Body of pancreas (tissue), 4 donors: ENCODE data around the gene IREB2. TPM values are rescaled to one million over a fixed set of nuclear protein-coding genes. Genes with fewer than 3 reads are reported as not detected.
"Not testable (repeated sequence)": the region's sequence is repeated elsewhere in the genome, so short reads cannot be mapped to it uniquely, and the experiment has no call there.

ENCODE experiments used
- ATAC-seq: fragments of 150-250 bp; one replicate; pipeline ENCODE4 v1.9.1; 2016
- DNase-seq, 4 donors: peaks; one replicate each; pipeline ENCODE4 v3.0.0-alpha.2; 2019
- H3K27ac ChIP-seq, 4 donors: fragments of 200-600 bp; sonication (generic); 1 replicate in 3 of 4; 2 replicates in 1 of 4; pipeline versions ENCODE4 v1.5.1 to v1.6.1; 2016 to 2019; ENCODE audit warnings: mild to moderate bottlenecking in 1 of 4, mixed read lengths in 1 of 4, moderate library complexity in 1 of 4
- H3K27me3 ChIP-seq, 2 donors: fragments of 200-600 bp; sonication (generic); one replicate each; pipeline ENCODE4 v1.6.0; 2016; ENCODE audit warnings: mild to moderate bottlenecking in 1 of 2
- H3K36me3 ChIP-seq, 2 donors: fragments of 200-600 bp; sonication (generic); replicated peaks in 1 of 2; 2 replicates each; pipeline ENCODE4 v1.5.1; 2016; ENCODE audit warnings: low read depth in 2 of 2; ENCODE audit not compliant: insufficient read depth in 1 of 2
- H3K4me1 ChIP-seq: fragments of 200-600 bp; sonication (generic); one replicate; pipeline ENCODE4 v1.6.0; 2016
- H3K4me3 ChIP-seq, 2 donors: fragments of 200-600 bp; sonication (generic); 1 replicate in 1 of 2; 2 replicates in 1 of 2; pipeline ENCODE4 v1.5.1; 2016 to 2019
- H3K9me3 ChIP-seq, 3 donors: fragments of 200-600 bp; sonication (generic); 1 replicate in 2 of 3; 2 replicates in 1 of 3; pipeline ENCODE4 v1.5.1; 2016
- CTCF ChIP-seq, 7 experiments: fragments of 450-650 bp in 4 of 7; fragments of 200-600 bp in 3 of 7; sonication (generic) in 3 of 7; IDR thresholded peaks; one replicate each; pipeline ENCODE4 v1.5.1; 2016 to 2019; ENCODE audit warnings: antibody characterized with exemption in 7 of 7
- POLR2A ChIP-seq, 3 donors: fragments of 450-650 bp; IDR thresholded peaks; one replicate each; pipeline ENCODE4 v1.6.1; 2016; ENCODE audit warnings: antibody characterized with exemption in 3 of 3, mild to moderate bottlenecking in 2 of 3
- WGBS, 2 donors: methylation state at CpG; one replicate each; pipeline ENCODE4 v1.1.5; 2017; 5-methylcytosine and 5-hydroxymethylcytosine counted together
- intact Hi-C: fragments of 100-400 bp; cut with DNase I; formaldehyde crosslinking; loops from one replicate; pipeline ENCODE4 v1.15.1; 2023
- total RNA-seq, 2 donors: library from RNA; depleted of rRNA; stranded (reverse); fragments of >200 nt; gene quantifications; one replicate each; pipeline ENCODE4 v1.1.0, GENCODE V29; 2016

Gene IREB2
- total RNA-seq, 2 donors from 2014 or later = 16.2 to 31.9 TPM

DNA sequence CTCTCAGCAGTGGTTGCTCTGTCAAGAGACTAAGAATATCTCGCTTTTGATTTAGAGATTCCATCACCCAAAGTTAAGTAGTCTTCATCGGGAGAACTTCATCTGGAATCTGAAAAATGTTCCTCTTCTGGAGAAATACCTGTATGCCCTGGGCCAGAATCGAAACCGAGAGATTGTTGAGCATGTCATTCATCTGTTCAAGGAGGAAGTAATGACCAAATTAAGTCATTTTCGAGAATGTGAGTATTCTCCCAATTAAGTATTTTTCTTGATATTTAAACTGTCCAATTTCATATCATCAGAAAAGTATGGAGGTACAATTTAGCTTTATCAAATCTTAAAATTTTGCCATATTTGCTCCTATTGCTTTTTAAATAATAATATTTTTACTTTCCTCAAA is 89.3 kb downstream of the IREB2 start:
- WGBS, 2 donors = 86 to 90% methylated on average over 5 of the region's 5 CpGs
- H3K9me3 ChIP-seq = no peaks in the 10 kb centered on the region
- no peaks in the 10 kb centered on the region for H3K27me3 ChIP-seq
- ATAC-seq (no peak), DNase-seq (no peak)
- H3K4me1 ChIP-seq = no peaks in the 10 kb centered on the region
- H3K36me3 ChIP-seq = no peaks in the 10 kb centered on the region
- no peak for TF ChIP-seq CTCF (IDR thresholded peaks at IDR 0.05)
- no peak for TF ChIP-seq POLR2A (IDR thresholded peaks at IDR 0.05)
- intact Hi-C loops = no loop called here
- H3K4me3 ChIP-seq = no peak overlapping the region
- no peak overlapping the region for H3K27ac ChIP-seq

- Histone ChIP-seq H3K36me3 (no peaks in the 10 kb centered on the region), H3K27ac (no peak overlapping the region), H3K4me1 (no peaks in the 10 kb centered on the region), H3K27me3 (no peaks in the 10 kb centered on the region), H3K4me3 (no peak overlapping the region), H3K9me3 (no peaks in the 10 kb centered on the region)
- intact Hi-C loops = no loop called here
- TF ChIP-seq POLR2A (IDR thresholded peaks at IDR 0.05) = no peak
- TF ChIP-seq CTCF (IDR thresholded peaks at IDR 0.05) = no peak
- 40 to 48% methylated on average over 2 of the region's 2 CpGs for WGBS, 2 donors
- no peak for ATAC-seq
- DNase-seq = no peak
These were observed 95.3 kb downstream of the IREB2 start for GRCh38 chr15:78533331-78533730.

DNA sequence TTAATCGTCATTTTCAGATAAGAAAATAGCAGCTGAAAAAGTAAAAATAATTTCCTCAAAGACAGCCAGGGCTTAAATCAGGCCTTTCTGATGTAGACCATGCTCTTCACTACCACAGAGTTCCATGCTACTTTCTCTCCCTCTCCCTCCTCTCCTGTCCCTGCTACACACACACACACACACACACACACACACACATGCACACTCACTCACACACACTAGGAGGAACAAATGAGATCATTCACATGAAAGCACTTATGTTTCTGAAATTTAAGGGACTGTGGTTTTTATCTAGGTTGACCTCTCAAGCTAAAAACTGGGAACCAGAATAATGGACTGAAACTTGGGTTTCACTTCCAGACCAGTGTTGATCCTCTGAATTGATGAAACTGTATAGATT is 98.1 kb downstream of the IREB2 start:
- no peak for ATAC-seq
- Histone ChIP-seq H3K9me3 (no peaks in the 10 kb centered on the region), H3K4me3 (no peak overlapping the region), H3K36me3 (no peaks in the 10 kb centered on the region), H3K4me1 (no peaks in the 10 kb centered on the region), H3K27ac (no peak overlapping the region), H3K27me3 (no peaks in the 10 kb centered on the region)
- TF ChIP-seq CTCF (IDR thresholded peaks at IDR 0.05) (no peak), POLR2A (IDR thresholded peaks at IDR 0.05) (no peak)
- intact Hi-C loops = no loop called here
- DNase-seq = no peak
- 66 to 75% methylated on average over 1 of the region's 1 CpG for WGBS, 2 donors

DNA sequence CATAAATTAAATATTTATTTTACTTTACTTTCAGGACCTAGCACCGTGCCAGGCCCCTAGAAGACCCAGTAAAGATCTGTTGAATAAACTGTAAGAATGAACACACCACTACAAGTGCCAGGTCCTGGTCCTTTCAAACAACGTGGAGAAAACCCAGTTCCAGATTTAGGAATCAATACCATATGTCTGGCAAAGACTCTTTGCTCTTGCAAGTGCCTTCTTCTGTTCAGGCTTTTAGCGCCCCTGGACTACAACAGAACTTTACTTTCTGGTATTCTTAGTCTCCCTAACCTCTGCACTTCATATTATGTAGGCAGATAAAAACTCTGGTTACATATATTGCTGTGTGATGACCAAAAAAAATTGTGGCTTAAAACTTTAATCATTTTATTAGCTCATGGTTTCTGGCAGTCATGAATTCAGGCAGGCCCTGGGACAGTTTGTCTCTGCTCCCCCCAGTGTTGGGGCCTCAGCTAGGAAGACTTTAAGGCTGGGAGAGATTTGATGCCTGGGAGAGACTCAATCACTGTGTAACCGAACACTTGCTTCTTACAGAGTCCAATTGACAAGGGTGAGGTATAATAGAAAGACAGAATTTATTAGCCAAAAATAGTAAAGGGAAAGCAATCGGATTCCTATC is 99.4 kb downstream of the IREB2 start:
- no peak for TF ChIP-seq POLR2A (IDR thresholded peaks at IDR 0.05)
- H3K27me3 ChIP-seq = no peaks in the 10 kb centered on the region
- H3K4me3 ChIP-seq = no peak overlapping the region
- DNase-seq (no peak), ATAC-seq (no peak)
- no peak overlapping the region for H3K27ac ChIP-seq
- intact Hi-C loops = no loop called here
- WGBS, 2 donors = 73 to 76% methylated on average over 5 of the region's 5 CpGs
- no peaks in the 10 kb centered on the region for H3K36me3 ChIP-seq
- peaks cover 10% of the 10 kb centered on the region for H3K4me1 ChIP-seq
- no peaks in the 10 kb centered on the region for H3K9me3 ChIP-seq

GRCh38 chr15:78538358-78538757 is 100.3 kb downstream of the IREB2 start:
- no peak for TF ChIP-seq POLR2A (IDR thresholded peaks at IDR 0.05)
- no peak for TF ChIP-seq CTCF (IDR thresholded peaks at IDR 0.05)
- intact Hi-C loops = no loop called here
- no peak overlapping the region for H3K27ac ChIP-seq

GRCh38 chr15:78539464-78540140 is 101.6 kb downstream of the IREB2 start:
- H3K27ac ChIP-seq = peak overlapping the region; percentile 81 to 97 (median 90)
- H3K27me3 ChIP-seq, ATAC-seq, H3K9me3 ChIP-seq, H3K36me3 ChIP-seq, intact Hi-C loops: not testable (repeated sequence)
- H3K4me1 ChIP-seq = peaks cover 10% of the 10 kb centered on the region
- peak in 2 of 4 donors; percentile 10 to 14 for DNase-seq
- peak overlapping the region; percentile 68 to 97 for H3K4me3 ChIP-seq
- 67 to 71% methylated on average over 12 to 18 of the region's 18 CpGs for WGBS, 2 donors

More at GRCh38 chr15:78538358-78538757, 100.3 kb downstream of the IREB2 start:
- H3K9me3 ChIP-seq = no peaks in the 10 kb centered on the region
- H3K27me3 ChIP-seq = no peaks in the 10 kb centered on the region
- H3K4me3 ChIP-seq = no peak overlapping the region
- 71 to 79% methylated on average over 1 of the region's 1 CpG for WGBS, 2 donors
- DNase-seq (no peak), ATAC-seq (no peak)
- H3K36me3 ChIP-seq = no peaks in the 10 kb centered on the region
- H3K4me1 ChIP-seq = peaks cover 10% of the 10 kb centered on the region
